ENCODE results near the gene CNP. TPM values are rescaled to one million over a fixed set of nuclear protein-coding genes. Genes with fewer than 3 reads are reported as not detected.

CNP gene
- total RNA-seq, 1 experiment from 2014 or later, result 39.5 TPM

DNA sequence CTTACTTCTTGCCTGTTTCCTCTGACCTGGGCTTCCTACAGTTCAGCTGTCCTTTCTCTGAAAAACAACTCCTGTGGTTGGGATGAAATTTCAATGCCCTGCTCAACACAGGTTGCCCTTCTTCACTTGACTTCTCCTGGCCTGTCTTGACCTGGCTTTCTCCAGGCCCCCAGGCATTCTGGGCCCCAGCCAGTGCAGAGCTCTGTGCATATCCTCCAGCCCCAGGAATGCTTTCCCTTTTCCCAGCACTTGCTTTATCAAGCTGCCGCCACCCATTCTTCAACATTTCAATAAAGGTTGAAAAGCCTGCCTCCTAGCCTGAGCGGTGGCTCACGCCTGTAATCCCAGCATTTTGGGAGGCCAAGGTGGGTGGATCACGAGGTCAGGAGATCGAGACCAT is 25.4 kb upstream of the CNP start:
- no peak for DNase-seq (ENCODE audit: low read depth)

- no peak for DNase-seq (ENCODE audit: low read depth)
Observed at GRCh38 chr17:41942626-41943373, 23.8 kb upstream of the CNP start.

- peak; percentile 24 for DNase-seq (ENCODE audit: low read depth)
Observed at GRCh38 chr17:41943492-41943891, 23.1 kb upstream of the CNP start.

DNA sequence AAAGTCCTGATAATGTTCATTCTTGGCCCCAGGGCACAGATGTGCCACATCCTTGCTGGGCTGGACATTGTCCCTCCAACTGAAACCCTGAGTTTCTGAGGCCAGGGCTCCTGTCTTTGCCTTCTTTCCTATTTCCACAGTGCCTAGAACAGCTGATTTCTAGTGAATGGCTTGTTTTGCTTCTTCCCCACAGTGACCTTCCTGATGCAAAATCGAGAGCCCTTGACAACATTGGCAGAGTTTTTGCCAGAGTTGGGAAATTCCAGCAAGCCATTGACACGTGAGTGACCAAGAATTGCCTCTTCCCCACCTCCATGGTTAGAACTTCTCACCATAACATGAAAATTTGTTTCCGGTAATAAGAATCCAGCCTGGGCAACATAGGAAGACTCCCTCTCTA is 21.7 kb upstream of the CNP start:
- DNase-seq (ENCODE audit: low read depth), result no peak

- DNase-seq (ENCODE audit: low read depth), result no peak
Observed at GRCh38 chr17:41948762-41949460, 17.7 kb upstream of the CNP start.

DNA sequence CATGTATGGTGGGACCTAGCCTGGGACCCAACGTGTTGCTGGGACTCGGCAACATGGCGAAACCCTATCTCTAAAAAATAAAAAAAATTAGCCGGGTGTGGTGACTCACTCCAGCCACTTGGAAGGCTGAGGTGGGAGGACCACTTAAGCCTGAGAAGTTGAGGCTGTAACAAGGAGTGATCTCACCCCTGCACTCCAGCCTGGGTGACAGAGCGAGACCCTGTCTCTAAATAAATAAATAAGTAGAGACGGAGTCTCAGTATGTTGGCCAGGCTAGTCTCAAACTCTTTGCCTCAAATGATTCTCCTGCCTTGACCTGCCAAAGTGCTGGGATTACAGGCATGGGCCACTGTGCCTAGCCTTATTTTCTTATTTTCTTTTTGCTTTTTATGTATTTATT is 10.1 kb upstream of the CNP start:
- peak; percentile 75 for DNase-seq (ENCODE audit: low read depth)

GRCh38 chr17:41957031-41957868 is 9.3 kb upstream of the CNP start:
- peak; percentile 49 for DNase-seq (ENCODE audit: low read depth)

DNA sequence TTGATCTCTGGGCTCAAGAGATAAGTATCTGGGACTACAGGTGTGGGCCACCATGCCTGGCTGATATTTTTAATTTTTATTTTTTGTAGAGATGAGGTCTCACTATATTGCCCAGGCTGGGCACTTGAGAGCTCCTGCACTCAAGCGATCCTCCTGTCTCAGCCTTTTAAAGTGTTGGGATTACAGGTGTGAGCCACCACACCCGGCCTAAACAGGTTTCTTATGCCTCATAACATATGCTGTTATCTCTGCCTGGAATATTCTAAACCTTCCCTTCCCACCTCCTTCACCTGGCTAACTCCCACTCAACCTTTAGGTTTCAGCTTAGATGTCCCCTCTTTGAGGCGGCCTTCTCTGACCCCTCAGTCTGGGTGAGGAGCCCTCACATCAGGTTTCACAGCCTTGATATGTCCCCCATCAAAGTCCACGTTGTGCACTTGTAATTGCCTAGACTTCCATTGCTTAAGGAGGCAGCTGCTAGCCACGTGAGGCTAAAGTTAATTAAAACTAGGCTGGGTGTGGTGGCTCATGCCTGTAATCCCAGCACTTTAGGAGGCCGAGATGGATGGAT is 8.6 kb upstream of the CNP start:
- no peak for DNase-seq (ENCODE audit: low read depth)

DNA sequence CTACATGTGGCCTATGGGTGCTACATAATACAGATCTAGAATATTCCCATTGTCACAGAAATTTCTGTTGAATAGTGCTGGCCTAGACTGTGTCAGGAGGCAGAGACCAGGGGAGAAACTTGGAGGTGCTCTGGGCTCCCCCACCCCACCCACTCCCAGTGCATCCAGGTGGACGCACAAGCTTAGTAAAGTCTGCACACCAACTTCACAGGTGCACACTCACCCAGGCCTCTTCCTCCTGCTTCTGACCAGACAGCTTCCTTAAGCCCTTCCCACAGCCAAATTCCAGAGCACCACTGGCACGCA is 7.6 kb upstream of the CNP start:
- DNase-seq (ENCODE audit: low read depth), result no peak

DNA sequence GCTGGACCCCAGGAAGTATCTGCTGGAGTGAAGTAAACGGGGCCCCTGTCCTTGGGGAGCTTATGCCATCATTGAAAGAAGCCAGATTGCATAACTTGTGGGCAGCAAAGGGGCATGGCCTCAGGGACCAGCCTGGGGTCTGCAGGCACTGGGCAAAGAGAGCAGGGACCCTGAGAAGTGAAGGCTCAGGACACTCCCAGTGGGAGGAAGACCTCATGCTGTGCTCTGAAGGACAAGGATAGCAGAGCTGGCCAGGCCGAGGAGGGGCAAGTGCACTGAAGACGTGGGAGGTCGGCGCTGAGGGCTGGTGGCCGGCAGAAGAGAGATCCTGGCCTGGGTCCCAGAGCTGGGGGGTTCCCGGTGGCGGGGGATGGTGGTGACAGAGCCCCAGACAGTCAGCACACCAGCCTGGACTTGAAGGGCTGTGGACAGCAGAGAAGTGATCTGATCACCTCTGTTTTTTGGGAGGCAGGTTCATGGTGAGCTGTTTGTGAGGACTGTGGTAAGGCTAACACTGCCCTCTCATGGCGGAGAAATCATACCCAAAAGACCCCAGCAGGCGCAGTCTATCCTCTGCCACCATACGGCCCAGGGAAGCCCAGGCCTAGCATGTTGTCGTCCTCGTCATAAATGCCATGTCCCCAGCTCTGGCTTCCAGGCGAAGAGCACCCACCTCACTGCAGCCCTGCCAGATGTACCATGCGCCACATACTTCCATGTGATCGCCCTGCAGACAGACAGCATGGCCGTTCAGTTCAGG is 7.1 kb upstream of the CNP start:
- peak; percentile 61 for DNase-seq (ENCODE audit: low read depth)

DNA sequence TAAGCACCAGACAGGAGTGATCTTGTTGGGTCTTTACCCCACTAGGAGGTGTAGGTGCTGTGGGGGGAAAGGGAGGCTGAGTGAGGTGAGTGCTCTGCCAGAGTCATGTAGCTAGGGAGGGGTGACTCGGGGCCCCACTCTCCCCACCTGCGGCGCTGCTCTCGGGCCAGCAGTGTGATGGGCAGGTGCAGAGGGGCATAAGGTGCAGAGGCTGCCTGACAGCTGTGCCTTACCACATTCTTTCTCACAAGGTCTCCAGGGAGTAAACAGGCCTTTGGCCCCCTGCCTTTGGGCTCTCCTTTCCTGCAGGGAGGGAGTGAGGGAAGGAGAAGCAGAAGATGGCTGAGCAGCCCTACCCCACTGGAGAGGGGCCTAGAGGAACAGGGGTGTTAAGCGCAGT is 4.5 kb upstream of the CNP start:
- no peak for DNase-seq (ENCODE audit: low read depth)

- DNase-seq (ENCODE audit: low read depth), result peak; percentile 67
Observed at GRCh38 chr17:41962768-41963434, 3.7 kb upstream of the CNP start.

DNA sequence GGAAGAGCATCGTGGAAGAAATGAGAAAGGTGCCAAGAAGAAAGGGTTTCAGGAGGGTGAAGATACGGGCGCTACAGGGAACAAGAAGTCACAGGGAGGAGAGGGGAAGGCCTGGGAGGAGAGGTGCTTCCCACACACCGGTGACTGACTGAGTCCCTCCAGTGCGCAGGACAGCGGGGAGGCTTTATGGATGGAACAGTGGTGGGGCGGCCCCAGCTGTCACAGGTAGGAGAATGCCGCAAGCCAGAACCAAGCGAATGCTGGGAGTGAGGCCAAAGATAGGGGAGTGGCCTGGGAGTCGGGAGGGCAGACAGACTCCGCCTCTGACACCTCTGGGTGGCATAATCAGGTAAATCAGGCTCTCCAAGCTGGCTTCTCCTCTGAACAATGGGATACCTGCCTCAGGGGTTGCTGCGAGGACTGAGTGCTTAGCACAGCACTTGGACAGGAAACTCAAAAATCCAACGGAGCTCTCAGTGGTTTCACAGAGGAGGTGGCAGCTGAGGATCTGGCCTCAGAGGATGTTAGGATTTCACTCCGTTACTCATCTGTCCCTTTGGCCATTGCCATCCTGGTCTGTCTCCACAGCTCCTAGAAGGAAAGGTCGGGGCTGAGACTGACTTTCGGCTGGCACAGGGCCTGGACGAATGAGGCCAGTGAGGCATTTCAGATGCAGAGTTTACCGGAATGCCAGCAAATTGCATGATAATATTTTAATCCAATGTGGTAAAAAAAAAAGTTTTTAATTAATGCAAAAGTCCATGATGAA is 717 bp upstream of the CNP start:
- peak; percentile 44 for DNase-seq (ENCODE audit: low read depth)

DNA sequence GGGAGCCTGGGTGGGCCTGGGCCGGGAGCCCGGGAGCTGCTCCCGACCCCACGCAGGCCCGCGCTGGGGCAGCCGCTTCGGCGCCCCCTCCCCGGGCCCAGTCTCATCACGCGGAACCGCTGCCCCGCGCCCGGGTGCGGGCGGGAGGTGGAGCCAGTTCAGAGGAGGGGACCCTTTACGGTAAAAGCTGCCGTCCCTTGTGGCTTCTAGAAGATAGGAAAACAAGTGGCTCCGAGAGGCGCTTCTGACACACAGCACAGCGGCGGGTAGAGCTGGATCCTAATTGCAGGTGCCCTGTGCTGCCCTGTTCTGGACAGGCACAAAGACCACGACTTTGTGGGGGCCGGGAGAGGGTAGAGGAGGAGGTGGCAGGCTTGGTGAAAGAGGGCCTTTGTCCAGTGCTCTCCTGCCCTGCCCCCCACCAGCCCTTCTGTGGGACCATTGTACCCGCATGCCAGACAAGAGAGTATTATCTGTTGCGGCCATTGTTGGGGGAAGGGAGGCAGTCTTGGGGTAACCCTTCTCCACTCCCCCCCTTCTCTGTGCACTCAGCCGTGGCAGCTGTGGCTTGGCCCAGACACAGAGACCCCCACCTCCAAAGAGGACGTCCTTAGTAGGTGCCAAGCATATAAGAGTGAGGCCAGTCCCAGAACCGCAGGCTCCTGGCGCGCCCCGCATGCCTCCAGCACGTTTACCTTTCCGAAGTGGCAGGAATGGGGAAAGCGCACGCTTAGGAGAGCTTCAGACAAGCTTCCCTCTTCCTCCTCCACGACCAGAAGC is 736 bp downstream of the CNP start:
- peak; percentile 32 for DNase-seq (ENCODE audit: low read depth)

- DNase-seq (ENCODE audit: low read depth), result no peak
Observed at GRCh38 chr17:41967921-41968578, 1.5 kb downstream of the CNP start.

DNA sequence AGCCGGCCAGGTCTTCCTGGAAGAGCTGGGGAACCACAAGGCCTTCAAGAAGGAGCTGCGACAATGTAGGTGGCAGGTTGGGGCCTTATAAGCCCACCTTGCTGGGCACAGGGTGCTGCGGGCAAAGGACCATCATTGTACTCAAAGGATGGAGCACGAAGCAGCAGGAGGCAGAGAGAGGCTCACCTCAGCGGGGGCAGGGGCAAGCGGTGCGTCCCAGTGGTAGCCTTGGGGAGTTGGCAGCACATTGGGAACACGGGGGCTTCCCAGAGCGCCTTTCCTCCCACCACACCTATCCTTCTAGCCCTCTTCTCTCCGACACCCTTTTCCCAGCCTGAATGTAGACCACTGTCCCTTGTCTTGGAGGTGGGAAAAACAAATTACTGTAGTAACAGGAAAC is 2.1 kb downstream of the CNP start:
- DNase-seq (ENCODE audit: low read depth), result no peak

DNA sequence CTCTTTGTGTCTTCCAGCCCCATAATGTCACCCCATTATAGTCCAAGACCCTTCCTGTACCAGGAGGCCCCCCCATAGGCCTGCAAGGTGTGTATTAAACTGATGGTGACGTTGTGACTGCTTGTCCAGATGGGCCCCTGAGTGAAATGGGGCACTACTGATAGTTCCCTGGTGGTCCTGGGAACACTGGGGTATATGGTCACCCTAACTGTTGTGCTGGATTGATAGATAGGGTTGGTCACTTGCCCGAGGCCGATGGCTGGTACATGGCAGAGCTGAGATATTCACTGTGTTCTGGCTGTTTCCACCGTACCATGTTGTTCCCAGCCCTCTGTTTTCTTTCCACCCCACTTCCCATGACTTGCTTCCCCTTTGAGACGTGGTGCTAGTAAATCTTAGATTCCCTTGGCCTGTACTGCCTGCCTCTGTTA is 4.3 kb downstream of the CNP start:
- DNase-seq (ENCODE audit: low read depth), result no peak

- DNase-seq (ENCODE audit: low read depth), result no peak
Observed at GRCh38 chr17:41971721-41972523, 5.3 kb downstream of the CNP start.
